GM19043 (cell line): ENCODE measurements around the gene FAM193A.
"Not testable (repeated sequence)": the region's sequence is repeated elsewhere in the genome, so short reads cannot be mapped to it uniquely, and the experiment has no call there.

Source experiments
- ATAC-seq: cut with Tn5 transposase; IDR thresholded peaks from one replicate; pipeline ENCODE4 v1.9.1; 2021; ENCODE audit warnings: low read depth; ENCODE audit not compliant: unreplicated experiment

FAM193A gene

DNA sequence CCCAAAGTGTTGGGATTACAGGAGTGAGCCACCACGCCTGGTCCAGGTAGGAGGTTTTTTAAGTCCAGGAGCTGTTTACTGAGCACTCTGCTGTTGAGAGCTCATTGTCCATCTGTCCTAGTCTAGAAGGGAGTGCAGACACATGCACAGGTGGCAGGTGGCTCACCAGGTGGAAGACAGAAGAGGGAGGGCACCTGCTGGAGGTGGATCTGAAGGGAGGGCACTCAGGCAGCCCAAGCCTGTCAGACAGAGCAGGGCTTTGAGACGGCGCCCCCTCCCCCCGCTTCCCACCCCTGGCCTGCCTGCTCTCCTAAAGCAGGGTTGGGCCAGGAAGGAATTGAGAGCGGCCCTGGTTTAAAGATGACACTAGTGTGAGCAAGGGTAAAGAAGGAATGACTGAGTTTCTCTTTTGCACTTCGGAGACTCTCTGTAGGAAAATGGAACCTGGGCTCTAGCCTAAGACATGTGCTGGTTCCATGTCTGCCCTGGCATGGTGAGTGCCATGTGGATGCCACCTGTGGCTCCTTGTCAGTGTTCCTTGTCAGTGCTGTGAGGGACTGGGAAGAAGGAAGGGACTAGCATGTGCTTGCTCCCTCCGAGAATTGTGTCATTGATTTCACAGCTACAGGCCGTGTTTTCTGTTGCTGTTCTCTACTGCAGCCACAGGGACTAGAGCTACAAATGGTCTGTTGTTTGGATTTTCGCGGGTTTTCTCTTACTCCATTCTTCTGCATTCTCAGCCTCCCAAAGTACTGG is 111.1 kb downstream of the FAM193A start:
- no peak for ATAC-seq

DNA sequence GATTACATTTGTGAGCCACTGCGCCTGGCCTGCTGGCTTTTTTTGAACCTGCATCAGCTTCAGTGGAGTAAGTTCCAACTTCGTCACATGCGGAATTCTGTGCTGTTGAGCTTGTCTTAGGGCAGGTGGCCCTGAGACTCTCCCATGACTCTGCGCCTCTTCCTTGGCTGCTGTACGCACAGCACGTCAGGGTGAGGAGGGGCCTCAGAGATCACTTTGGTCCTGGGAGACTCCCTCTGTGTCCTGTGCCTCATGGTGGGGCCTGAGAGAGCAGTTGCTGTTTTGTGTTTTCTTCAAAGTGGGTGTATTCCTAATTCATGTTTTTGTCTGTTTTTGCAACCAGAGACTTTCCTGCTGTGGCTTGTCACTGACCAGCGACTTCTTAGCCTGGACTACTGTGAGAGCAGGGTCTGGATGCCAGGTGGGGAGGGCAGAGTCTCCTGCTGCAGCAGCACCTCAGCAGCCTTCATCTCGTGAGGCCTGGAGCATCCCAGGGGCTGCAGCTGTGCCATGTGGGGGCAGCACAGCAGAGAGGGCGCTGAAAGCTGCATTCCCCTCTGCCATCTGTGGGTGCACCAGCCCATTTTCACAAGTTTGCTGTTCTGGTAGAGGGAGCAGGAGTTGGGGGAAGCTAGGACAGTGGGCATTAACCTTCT is 111.8 kb downstream of the FAM193A start:
- no peak for ATAC-seq

DNA sequence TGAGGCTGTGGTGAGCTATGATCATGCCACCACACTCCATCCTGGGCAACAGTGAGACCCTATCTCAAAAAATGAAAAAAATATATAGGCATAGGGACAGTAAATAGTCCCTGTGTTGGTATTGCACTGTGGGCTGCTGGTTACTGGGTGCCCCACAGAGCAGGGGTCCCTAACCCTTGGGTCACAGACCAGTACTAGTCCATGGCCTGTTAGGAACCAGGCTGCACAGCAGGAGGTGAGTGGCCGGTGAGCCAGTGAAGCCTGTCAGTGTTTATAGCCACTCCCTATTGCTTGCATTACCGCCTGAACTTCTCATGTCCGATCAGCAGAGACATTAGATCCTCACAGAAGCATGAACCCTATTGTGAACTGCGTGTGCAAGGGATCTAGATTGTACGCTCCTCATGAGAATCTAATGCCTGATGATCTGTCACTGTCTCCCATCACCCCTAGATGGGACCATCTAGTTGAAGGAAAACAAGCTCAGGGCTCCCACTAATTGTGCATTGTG is 113.2 kb downstream of the FAM193A start:
- no peak for ATAC-seq

DNA sequence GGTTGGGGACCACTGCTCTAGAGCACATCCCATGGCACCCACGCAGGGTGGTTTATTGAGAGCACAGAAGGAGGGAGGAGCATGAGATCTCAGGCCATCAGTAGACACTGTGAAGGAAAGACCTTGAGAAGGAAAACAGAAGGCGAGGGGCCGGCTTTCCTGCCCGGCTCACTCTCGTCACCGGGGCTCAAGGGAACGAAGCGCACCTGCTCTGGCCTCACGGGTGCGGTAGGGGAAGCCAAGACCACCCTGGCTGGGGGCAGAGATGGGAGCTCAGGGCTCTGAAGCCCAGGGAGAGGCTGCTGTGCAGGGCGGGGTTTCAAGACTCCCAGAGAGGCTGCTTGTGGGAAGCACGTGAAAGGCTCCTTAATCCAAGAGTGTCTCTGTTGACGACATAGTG is 113.8 kb downstream of the FAM193A start:
- no peak for ATAC-seq

DNA sequence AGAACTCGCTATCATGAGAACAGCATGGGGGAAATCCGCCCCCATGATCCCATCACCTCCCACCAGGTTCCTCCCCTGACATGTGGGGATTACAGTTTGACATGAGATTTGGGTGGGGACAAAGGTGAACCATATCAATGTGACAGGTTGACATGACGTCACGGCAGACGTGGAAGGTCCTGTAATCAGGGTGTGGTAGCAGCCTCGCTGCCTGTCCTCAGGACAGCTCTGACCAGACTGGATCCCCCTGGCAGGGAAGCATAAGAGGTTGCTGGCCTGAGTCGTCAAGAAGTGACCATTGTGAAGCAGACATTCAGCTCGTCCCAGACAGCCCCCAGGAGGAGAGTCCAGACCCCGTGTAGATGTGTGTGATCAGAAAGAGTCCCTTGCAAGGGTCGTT is 115.1 kb downstream of the FAM193A start:
- ATAC-seq = no peak

DNA sequence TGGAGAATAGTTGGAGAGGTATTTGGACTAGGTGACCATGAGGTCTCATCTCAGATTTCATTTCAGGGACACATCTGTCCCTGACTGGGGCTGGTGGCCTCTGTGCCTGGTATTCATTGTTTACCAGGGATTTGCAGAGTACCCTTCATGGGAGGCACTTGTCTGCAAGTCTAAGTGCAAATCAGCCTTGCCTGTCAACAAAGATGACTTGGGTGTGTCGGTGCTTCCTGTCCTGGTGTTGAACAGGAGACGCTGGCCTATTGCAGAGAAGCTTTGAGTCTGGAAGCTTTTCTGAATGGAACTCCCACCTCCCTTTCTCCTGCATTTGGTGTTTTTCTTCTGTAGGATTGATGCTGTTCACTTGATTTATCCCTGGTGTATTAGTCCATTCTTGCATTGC is 115.6 kb downstream of the FAM193A start:
- ATAC-seq = no peak

DNA sequence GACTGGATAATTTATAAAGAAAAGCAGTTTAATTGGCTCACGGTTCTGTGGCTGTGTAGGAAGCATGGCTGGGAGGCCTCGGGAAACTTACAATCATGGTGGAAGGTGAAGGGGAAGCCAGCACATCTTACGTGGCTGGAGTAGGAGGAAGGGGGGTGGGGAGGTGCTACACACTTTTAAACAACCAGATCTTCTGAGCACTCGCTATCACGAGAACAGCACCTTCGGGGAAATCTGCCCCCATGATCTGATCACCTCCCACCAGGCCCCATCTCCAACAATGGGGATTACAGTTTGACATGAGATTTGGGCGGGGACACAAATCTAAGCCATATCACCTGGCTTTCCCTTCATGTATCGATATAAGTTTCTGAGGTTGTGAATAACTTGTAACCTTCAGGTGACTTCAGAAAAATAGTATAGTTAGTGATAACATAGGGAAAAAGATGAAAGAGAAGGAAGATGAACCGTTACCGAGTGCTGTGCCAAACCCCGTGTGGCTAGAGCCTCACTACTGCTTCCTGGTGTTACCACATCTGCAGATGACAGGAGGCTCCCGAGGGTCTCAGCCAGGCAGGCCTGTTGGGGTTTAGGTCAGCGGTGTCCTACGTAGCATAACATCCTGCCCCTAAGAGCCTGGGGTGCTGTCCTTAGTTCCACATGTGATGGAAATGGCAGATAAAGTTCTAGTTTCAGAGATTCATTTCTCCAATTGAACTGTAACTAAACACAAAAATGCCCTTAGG is 116.1 kb downstream of the FAM193A start:
- ATAC-seq = no peak

DNA sequence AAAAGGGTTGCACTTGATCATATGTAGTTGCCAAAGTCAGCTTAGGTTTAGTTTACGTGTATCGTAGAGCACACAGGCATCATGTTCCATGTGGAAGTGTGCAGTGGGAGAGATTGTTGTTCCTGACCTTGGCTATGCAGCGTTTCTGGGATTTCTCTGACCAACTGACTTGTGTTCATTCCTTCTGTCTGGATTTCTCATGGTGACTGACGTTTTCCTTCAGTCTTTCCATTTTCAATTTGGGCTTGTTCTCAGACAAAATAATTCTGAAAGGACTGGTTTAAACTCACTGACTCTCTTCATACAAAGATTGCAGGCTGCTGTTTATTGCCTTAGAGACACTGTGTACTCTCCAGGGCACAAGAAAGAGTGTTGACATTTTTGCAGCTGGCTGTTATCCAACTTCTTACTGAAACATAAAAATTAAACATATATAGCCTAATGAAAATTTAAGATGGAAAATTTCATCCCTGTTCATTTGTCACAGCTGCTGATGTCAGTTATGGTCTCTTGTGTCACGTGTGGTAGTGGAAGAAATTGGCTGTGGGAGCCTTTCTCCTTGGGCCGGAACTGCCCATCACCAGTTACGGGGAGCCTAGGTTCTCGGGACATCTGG is 124.3 kb downstream of the FAM193A start:
- ATAC-seq = no peak

DNA sequence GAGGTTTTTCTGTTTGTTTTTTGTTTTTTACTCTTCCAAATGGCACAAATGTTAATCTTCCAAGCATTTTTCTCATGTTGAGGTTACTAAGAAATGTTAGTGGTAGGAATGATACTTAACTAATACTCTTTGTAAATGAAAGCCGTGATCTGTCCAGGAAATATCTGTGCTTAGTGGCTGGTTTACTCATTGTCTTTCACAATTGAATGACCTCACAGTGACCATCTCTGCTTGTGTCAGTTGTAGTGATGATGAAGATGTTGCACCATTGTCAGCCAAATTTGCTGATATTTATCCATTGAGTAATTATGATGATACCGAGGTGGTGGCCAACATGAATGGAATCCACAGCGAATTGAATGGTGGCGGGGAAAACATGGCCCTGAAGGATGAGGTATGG is 126.2 kb downstream of the FAM193A start:
- no peak for ATAC-seq

DNA sequence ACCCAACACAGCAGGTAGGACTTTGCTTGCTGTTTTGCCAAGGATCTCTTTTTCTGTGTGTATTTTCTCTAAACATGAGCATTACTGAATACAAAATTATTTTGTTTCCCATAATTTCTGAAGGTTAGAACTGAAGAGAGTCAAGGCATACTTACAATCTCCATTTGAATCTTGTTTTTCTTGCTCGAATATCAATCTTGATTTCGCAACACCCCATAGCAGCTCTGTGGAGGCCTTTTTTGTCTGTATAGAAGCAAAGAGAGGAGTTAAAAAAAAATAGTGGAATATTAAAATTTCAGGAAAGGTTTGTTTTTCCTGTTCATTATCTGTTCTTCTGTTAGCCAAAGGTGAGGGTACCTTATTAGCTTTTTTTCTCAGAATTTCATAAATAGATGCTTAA is 126.8 kb downstream of the FAM193A start:
- ATAC-seq = no peak

DNA sequence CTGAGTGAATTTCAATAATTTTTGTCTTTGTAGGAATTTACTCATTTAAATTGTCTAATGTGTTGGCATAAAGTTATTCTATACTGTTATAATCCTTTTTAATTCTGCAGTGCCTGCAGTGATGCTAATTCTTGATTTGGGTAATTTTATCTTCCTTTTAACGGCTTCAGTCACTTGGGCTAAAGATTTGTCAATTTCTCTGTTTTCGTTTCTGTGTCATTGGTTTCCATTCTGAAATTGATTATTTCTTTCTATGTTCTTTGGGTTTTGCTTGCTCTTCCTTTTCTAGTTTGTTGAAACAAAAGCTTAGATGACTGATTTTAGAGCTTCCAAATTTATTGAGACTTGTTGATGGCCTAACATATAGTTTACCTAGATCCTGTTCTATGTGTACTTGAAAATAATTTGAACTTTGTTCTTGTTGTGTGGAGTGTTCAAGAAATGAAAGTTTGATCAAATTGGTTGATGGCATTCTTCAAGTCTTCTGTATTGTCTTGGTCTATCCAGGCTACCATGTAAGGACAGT is 130.3 kb downstream of the FAM193A start:
- no peak for ATAC-seq

DNA sequence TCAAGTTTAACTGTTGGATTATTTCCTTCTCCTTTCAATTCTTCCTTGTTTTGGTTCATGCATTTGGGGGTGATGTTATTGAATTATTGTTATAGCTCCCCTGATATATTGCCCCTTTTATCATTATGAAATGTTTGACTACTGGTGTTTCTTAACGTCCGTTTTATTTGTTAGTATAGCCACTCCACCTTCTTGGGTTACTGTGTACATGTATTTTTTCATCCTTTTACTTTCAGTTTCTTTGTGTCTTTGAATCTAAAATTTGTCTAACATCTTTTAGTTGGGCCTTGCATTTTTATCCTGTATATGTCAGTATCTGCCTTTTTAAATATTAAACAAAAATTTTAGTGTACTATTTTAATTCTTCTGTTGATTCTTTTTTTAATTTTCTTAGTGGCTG is 131.0 kb downstream of the FAM193A start:
- no peak for ATAC-seq

DNA sequence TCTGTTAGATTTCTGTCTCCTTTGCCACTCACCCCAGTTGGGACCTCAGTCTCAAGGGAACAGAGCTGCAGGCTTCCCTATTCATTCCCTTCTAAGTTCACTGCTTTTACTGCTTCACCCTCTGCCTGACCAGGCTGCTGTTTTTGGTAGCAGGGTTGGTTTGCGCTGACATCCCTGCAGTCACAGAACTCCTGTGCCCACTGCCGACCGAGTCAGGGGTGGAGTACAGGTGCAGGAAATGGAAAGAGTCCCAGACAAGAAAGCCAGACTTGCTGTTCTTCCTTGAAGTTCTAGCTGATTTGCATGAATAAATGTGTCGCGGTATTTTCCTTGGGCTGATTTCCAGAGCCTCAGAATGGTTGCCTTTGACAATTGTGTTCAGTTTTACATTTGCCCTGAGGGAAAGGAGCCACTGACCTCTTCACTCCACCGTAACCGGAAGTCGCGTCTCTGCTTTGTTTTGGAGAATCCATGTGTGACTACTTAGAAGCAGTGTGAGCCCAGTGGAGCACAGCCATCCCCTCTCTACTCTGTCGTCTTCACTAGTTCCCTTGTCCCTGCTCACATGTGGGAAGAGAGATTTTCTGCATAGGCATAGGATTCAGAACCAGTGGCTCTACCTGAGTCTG is 134.9 kb downstream of the FAM193A start:
- no peak for ATAC-seq

DNA sequence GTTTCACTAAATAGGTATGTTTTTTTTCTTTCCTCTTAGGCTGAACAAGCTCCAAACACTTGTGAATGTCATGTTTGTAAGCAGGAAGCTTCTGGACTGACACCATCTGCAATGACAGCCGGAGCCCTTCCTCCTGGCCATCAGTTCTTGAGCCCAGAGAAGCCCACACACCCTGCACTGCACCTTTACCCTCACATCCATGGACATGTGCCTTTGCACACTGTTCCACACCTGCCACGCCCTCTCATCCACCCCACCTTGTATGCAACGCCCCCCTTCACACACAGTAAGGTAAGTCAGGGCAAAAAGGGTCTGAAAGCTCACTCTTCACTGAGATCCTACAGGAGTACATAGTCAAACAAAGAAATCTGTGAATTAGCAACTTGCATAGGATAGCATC is 135.6 kb downstream of the FAM193A start:
- ATAC-seq = no peak

DNA sequence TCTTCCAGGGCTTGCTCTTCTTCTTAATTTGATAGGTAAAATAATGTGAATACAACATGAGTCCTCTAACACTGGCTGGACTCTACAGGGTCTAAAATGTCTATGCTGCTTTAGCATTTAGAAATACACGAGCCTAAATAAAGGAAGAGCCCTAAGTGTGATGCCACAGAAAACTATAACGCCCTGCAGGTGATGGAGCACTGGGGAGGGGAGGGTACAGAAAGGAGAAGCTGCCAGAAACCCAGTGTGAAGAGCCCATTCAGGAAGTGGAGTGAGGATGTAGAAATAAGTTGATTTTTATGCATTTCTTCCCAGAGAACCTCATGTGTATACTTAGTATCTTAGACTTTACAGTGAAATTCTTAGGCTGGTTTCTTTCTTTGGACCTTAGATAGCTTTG is 136.3 kb downstream of the FAM193A start:
- ATAC-seq = no peak

DNA sequence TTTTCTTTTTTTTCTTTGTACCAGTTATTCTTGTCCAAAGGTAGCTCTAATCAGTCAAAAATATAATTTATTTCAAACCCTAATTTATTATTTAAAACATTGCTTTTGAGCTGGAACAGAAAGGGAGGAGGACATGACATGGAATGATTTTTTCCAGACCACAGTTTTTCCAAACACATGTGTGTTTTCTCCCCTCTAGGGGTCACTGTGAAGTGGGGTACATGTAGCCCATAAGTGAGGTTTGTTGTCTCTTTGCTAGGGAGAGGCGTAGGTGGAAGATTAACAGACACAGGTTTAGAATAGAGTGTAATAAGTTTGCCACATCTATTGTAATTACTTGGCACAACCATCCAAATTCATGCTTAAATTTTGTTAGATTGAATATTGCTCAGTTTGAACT is 136.7 kb downstream of the FAM193A start:
- no peak for ATAC-seq

DNA sequence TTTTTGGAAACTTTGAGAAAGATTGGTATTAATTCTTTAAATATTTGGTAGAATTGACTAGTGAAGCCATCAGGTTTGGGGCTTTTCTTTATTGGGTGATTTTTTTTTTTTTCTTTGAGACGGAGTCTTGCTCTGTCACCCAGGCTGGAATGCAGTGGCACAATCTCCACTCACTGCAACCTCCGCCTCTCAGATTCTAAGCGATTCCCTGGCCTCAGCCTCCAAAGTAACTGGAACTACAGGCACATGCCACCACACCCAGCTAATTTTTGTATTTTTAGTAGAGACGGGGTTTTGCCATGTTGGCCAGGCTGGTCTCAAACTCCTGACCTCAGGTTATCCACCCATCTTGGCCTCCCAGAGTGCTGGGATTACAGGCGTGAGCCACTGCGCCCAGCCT is 143.3 kb downstream of the FAM193A start:
- ATAC-seq = not testable (repeated sequence)

DNA sequence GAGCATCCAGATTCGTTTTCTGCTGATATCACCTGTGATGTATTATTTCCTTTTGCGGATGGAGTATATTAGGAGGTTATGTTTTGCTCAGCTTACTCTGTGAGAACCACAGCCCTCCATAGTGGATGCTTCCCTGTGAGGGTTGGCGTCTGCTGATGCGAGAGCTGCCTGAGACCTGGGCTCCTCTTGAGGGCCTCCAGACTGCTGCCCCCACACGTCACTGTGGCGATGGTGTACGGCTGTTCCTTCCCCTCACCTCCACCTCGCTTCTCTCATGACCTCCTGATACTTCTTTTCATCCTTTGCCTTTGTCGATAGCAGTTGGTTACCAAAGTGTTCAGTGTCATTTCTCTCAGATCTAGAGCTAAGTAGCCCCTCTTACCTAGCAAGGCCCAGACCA is 148.0 kb downstream of the FAM193A start:
- ATAC-seq = no peak

DNA sequence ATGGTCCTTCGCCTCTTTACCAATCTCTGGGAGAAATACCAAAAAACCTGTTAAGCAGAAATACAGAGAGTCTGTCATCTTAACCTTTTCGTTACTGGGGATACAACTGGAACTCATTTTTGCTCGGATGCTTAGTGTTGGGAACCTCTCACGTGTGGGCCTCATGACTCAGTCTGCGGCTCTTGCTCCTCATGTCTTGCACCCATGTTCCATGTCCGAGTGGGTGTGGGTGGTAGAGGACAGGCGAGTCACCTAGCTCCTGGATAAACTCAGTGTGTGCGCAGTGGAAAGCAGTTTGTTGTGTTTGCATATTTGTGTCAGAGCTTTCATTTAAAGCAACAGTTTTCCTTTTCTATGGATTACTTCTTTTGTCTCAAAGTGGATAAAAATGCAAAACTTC is 149.1 kb downstream of the FAM193A start:
- ATAC-seq = no peak
